Measurements from ENCODE around the gene STAB2.

DNA sequence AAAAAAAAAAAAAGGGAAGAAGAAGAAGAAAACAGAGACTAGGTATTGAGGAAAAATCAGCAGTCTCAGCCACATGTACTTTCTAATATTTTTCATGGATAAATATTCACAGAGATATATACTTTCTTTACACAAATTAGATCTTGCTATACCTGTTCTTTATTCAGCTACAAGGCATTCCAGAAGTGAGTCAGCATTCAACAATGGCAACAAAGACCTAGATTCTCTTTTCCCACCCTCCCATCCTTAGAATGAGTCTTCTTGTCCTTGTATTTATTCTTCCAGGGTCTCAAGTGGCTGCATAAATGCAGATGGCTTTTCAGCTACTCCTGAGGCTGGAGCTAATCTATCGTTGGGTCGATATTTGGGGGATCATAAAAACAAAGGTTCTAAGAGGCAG lies 160.9 kb downstream of the STAB2 start:
- no peak for TF ChIP-seq FOXM1 (IDR thresholded peaks at IDR 0.05; ENCODE audit: borderline replicate concordance, low read depth)
- TF ChIP-seq, protein P1, sequence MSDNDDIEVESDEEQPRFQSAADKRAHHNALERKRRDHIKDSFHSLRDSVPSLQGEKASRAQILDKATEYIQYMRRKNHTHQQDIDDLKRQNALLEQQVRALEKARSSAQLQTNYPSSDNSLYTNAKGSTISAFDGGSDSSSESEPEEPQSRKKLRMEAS (IDR thresholded peaks at IDR 0.05) = no peak
- no peak for TF ChIP-seq EP300 (IDR thresholded peaks at IDR 0.05; ENCODE audit: borderline replicate concordance)
- no peak for TF ChIP-seq RAD21 (IDR thresholded peaks at IDR 0.05; ENCODE audit: low read depth)
- TF ChIP-seq, protein P2, sequence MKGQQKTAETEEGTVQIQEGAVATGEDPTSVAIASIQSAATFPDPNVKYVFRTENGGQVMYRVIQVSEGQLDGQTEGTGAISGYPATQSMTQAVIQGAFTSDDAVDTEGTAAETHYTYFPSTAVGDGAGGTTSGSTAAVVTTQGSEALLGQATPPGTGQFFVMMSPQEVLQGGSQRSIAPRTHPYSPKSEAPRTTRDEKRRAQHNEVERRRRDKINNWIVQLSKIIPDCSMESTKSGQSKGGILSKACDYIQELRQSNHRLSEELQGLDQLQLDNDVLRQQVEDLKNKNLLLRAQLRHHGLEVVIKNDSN (IDR thresholded peaks at IDR 0.05) = no peak
- no peak for TF ChIP-seq NFIC (IDR thresholded peaks at IDR 0.05)
- no peak for TF ChIP-seq EGR1 (IDR thresholded peaks at IDR 0.05)

Data from Ishikawa (cell line).